Hepatocyte (in vitro differentiated cells): ENCODE measurements around the gene PCYT1A. TPM values are rescaled to one million over a fixed set of nuclear protein-coding genes. Genes with fewer than 3 reads are reported as not detected.

ENCODE experiments used
- DNase-seq: peaks from one replicate; pipeline ENCODE4 v3.0.0-alpha.2; 2016; ENCODE audit warnings: low spot score
- H2AFZ ChIP-seq: fragments of 200-600 bp; sonication (generic); 2 replicates; pipeline ENCODE4 v1.6.0; 2016; ENCODE audit warnings: antibody characterized with exemption, mild to moderate bottlenecking
- H3K27ac ChIP-seq: fragments of 200-600 bp; sonication (generic); 2 replicates; pipeline ENCODE4 v1.5.1; 2016; ENCODE audit warnings: mild to moderate bottlenecking
- H3K27me3 ChIP-seq: fragments of 200-600 bp; sonication (generic); 2 replicates; pipeline ENCODE4 v1.6.1; 2016
- H3K36me3 ChIP-seq: fragments of 200-600 bp; sonication (generic); replicated peaks from 2 replicates; pipeline ENCODE4 v1.5.1; 2016; ENCODE audit warnings: low read depth; ENCODE audit not compliant: insufficient read depth
- H3K4me1 ChIP-seq: fragments of 200-600 bp; sonication (generic); 2 replicates; pipeline ENCODE4 v1.5.1; 2016; ENCODE audit warnings: mild to moderate bottlenecking, moderate library complexity; ENCODE audit not compliant: insufficient read depth
- H3K4me2 ChIP-seq: fragments of 200-600 bp; sonication (generic); 2 replicates; pipeline ENCODE4 v1.6.0; 2016
- H3K4me3 ChIP-seq: fragments of 200-600 bp; sonication (generic); 2 replicates; pipeline ENCODE4 v1.5.1; 2016; ENCODE audit warnings: mild to moderate bottlenecking
- H3K79me2 ChIP-seq: fragments of 200-600 bp; sonication (generic); 2 replicates; pipeline ENCODE4 v1.6.0; 2017; ENCODE audit warnings: mild to moderate bottlenecking
- H3K9me2 ChIP-seq: fragments of 200-600 bp; sonication (generic); replicated peaks from 2 replicates; pipeline ENCODE4 v1.6.0; 2017; ENCODE audit warnings: mild to moderate bottlenecking; ENCODE audit not compliant: insufficient read depth
- H3K9me3 ChIP-seq: fragments of 200-600 bp; sonication (generic); 2 replicates; pipeline ENCODE4 v1.5.1; 2016; ENCODE audit warnings: low read depth, mild to moderate bottlenecking
- H4K20me1 ChIP-seq: fragments of 200-600 bp; sonication (generic); 2 replicates; pipeline ENCODE4 v1.6.0; 2016; ENCODE audit warnings: mild to moderate bottlenecking; ENCODE audit not compliant: insufficient read depth, poor library complexity, severe bottlenecking
- CTCF ChIP-seq: fragments of 200-600 bp; sonication (generic); IDR thresholded peaks from 2 replicates; pipeline ENCODE4 v1.5.1; 2016; ENCODE audit warnings: antibody characterized with exemption, mild to moderate bottlenecking; ENCODE audit not compliant: poor library complexity
- EZH2 ChIP-seq: fragments of 200-600 bp; sonication (generic); IDR thresholded peaks from 2 replicates; pipeline ENCODE4 v1.6.1; 2016; ENCODE audit warnings: antibody characterized with exemption, mild to moderate bottlenecking, borderline replicate concordance
- EZH2phosphoT487 ChIP-seq: fragments of 200-600 bp; sonication (generic); IDR thresholded peaks from one replicate; pipeline ENCODE4 v1.6.1; 2018; ENCODE audit warnings: antibody characterized with exemption, mild to moderate bottlenecking, low read depth, moderate library complexity; ENCODE audit not compliant: unreplicated experiment, severe bottlenecking
- WGBS: methylation state at CpG from one replicate; pipeline ENCODE4 v1.1.6; 2016; ENCODE audit warnings: low lambda C conversion rate; ENCODE audit errors: missing lambda C conversion rate; 5-methylcytosine and 5-hydroxymethylcytosine counted together
- polyA plus RNA-seq: library from polyadenylated mRNA; unstranded; fragments of >200 nt; fragmentation: Nextera tagmentation; extraction: Ambion mirVana; gene quantifications from 2 replicates; pipeline ENCODE4 v1.2.1, GENCODE V29; 2016
- total RNA-seq: library from RNA; depleted of rRNA; stranded (reverse); fragments of >200 nt; gene quantifications from 2 replicates; pipeline ENCODE4 v1.2.3, GENCODE V29; 2014

PCYT1A gene
- total and polyA plus RNA-seq, 2 experiments from 2014 or later: 23.8 to 69.7 TPM

- Histone ChIP-seq H4K20me1 (no peaks in the 10 kb centered on the region), H3K27ac (no peak overlapping the region), H3K4me3 (no peak overlapping the region), H3K36me3 (no peaks in the 10 kb centered on the region), H3K9me3 (no peaks in the 10 kb centered on the region), H3K4me1 (no peaks in the 10 kb centered on the region), H3K9me2 (no peaks in the 10 kb centered on the region), H3K79me2 (no peaks in the 10 kb centered on the region), H3K4me2 (no peak overlapping the region), H3K27me3 (no peaks in the 10 kb centered on the region), H2AFZ (no peak overlapping the region)
- 95% methylated on average over 15 of the region's 15 CpGs for WGBS
- TF ChIP-seq CTCF (no peak), EZH2 (no peak)
- no peak for DNase-seq
Measured at GRCh38 chr3:196225763-196226364, 61.7 kb downstream of the PCYT1A start.

- no peak overlapping the region for H3K4me2 ChIP-seq
Measured at GRCh38 chr3:196225086-196225485, 62.4 kb downstream of the PCYT1A start.

GRCh38 chr3:196222876-196223595 lies 64.5 kb downstream of the PCYT1A start:
- H3K36me3 ChIP-seq: no peaks in the 10 kb centered on the region
- no peak overlapping the region for H2AFZ ChIP-seq
- no peak overlapping the region for H3K4me2 ChIP-seq
- H3K27ac ChIP-seq: no peak overlapping the region
- WGBS: 61% methylated on average over 18 of the region's 19 CpGs
- TF ChIP-seq EZH2 (no peak), EZH2phosphoT487 (no peak)
- H3K9me3 ChIP-seq: no peaks in the 10 kb centered on the region
- no peak for DNase-seq
- H3K4me1 ChIP-seq: peaks cover 4% of the 10 kb centered on the region
- no peaks in the 10 kb centered on the region for H3K79me2 ChIP-seq
- H4K20me1 ChIP-seq: no peaks in the 10 kb centered on the region
- no peaks in the 10 kb centered on the region for H3K9me2 ChIP-seq
- H3K4me3 ChIP-seq: no peak overlapping the region
- H3K27me3 ChIP-seq: no peaks in the 10 kb centered on the region

More at GRCh38 chr3:196225086-196225485, 62.4 kb downstream of the PCYT1A start:
- H3K4me3 ChIP-seq: no peak overlapping the region
- 95% methylated on average over 10 of the region's 10 CpGs for WGBS
- no peak overlapping the region for H2AFZ ChIP-seq
- no peaks in the 10 kb centered on the region for H3K9me2 ChIP-seq
- H3K36me3 ChIP-seq: no peaks in the 10 kb centered on the region
- no peaks in the 10 kb centered on the region for H3K9me3 ChIP-seq
- no peaks in the 10 kb centered on the region for H3K4me1 ChIP-seq
- TF ChIP-seq EZH2 (no peak), EZH2phosphoT487 (no peak), CTCF (no peak)
- H4K20me1 ChIP-seq: no peaks in the 10 kb centered on the region
- DNase-seq: no peak
- H3K27me3 ChIP-seq: no peaks in the 10 kb centered on the region
- no peak overlapping the region for H3K27ac ChIP-seq
- H3K79me2 ChIP-seq: no peaks in the 10 kb centered on the region

GRCh38 chr3:196220991-196221390 lies 66.5 kb downstream of the PCYT1A start:
- no peak for DNase-seq
- Histone ChIP-seq H4K20me1 (no peaks in the 10 kb centered on the region), H3K36me3 (no peaks in the 10 kb centered on the region), H3K4me3 (no peak overlapping the region), H3K79me2 (no peaks in the 10 kb centered on the region), H3K27me3 (no peaks in the 10 kb centered on the region), H3K9me3 (no peaks in the 10 kb centered on the region), H3K9me2 (no peaks in the 10 kb centered on the region), H2AFZ (no peak overlapping the region), H3K4me1 (peaks cover 11% of the 10 kb centered on the region), H3K27ac (no peak overlapping the region), H3K4me2 (no peak overlapping the region)
- WGBS: 96% methylated on average over 7 of the region's 7 CpGs
- TF ChIP-seq CTCF (no peak), EZH2 (no peak)
